Vagina (tissue), 2 donors: Measurements from ENCODE around the gene ASCL1. TPM values are rescaled to one million over a fixed set of nuclear protein-coding genes. Genes with fewer than 3 reads are reported as not detected.

Source experiments
- DNase-seq, 2 donors: peaks; one replicate each; pipeline ENCODE4 v3.0.0-alpha.2; 2017; ENCODE audit errors: extremely low spot score in 2 of 2
- H3K27ac ChIP-seq: fragments of 200-600 bp; sonication (generic); one replicate; pipeline ENCODE4 v1.5.1; 2019
- H3K27me3 ChIP-seq: fragments of 200-600 bp; sonication (generic); one replicate; pipeline ENCODE4 v1.5.1; 2019
- H3K36me3 ChIP-seq, 2 donors: fragments of 200-600 bp; sonication (generic); one replicate each; pipeline ENCODE4 v1.5.1; 2017 to 2019
- H3K4me1 ChIP-seq: fragments of 200-600 bp; sonication (generic); one replicate; pipeline ENCODE4 v1.5.1; 2019
- H3K4me3 ChIP-seq, 2 donors: fragments of 200-600 bp; sonication (generic); 1 replicate in 1 of 2; 2 replicates in 1 of 2; pipeline ENCODE4 v1.5.1; 2016 to 2019
- H3K9me3 ChIP-seq: fragments of 200-600 bp; sonication (generic); one replicate; pipeline ENCODE4 v1.5.1; 2019
- POLR2A ChIP-seq, 2 donors: fragments of 450-650 bp; IDR thresholded peaks; one replicate each; pipeline ENCODE4 v1.6.1; 2017; ENCODE audit warnings: antibody characterized with exemption in 2 of 2, mild to moderate bottlenecking in 2 of 2, moderate library complexity in 2 of 2
- POLR2AphosphoS5 ChIP-seq, 2 donors: sonication (generic); formaldehyde crosslinking; IDR thresholded peaks; one replicate each; pipeline ENCODE4 v1.9.0; 2017; ENCODE audit warnings: antibody characterized with exemption in 2 of 2, mild to moderate bottlenecking in 2 of 2, low read depth in 1 of 2; ENCODE audit not compliant: insufficient read depth in 1 of 2
- intact Hi-C: fragments of 100-400 bp; cut with DNase I; formaldehyde crosslinking; loops from one replicate; pipeline ENCODE4 v1.15.1; 2023
- total RNA-seq: library from RNA; depleted of rRNA; stranded (reverse); fragments of >200 nt; gene quantifications from one replicate; pipeline ENCODE4 v1.2.3, GENCODE V29; 2016
- TF ChIP-seq, protein P1 (sequence below), 3 experiments: fragments of 450-650 bp in 2 of 3; fragments of 200-600 bp in 1 of 3; sonication (generic) in 1 of 3; IDR thresholded peaks; one replicate each; pipeline ENCODE4 v1.5.1; 2017 to 2019; ENCODE audit warnings: antibody characterized with exemption in 3 of 3, mild to moderate bottlenecking in 2 of 3, moderate library complexity in 2 of 3

Gene ASCL1
- total RNA-seq, 1 donor from 2014 or later = not detected

DNA sequence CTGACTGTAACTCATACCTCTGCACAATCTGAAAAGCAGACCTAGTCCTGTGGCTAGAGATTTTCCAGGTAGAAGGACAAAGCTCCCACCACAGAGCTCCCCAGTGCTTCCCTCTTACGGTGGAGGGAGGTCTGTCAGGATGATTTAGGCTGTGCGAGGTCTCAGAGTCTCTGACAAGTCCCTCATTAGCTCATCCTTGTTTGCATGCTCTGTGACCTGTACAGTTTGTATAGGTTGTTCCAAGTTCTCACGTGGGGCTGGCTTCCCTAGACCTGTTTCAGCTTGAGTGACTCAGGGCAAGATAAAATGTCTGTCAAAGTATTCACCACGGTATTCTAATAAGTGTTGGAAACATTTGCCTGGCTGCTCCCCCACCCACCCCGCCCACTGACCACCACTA is 34.8 kb downstream of the ASCL1 start:
- no peak for DNase-seq
- Histone ChIP-seq H3K9me3 (no peaks in the 10 kb centered on the region), H3K27ac (no peak overlapping the region), H3K4me1 (no peaks in the 10 kb centered on the region), H3K4me3 (no peak overlapping the region), H3K27me3 (no peaks in the 10 kb centered on the region), H3K36me3 (no peaks in the 10 kb centered on the region)
- intact Hi-C loops = no loop called here
- TF ChIP-seq, protein P1, sequence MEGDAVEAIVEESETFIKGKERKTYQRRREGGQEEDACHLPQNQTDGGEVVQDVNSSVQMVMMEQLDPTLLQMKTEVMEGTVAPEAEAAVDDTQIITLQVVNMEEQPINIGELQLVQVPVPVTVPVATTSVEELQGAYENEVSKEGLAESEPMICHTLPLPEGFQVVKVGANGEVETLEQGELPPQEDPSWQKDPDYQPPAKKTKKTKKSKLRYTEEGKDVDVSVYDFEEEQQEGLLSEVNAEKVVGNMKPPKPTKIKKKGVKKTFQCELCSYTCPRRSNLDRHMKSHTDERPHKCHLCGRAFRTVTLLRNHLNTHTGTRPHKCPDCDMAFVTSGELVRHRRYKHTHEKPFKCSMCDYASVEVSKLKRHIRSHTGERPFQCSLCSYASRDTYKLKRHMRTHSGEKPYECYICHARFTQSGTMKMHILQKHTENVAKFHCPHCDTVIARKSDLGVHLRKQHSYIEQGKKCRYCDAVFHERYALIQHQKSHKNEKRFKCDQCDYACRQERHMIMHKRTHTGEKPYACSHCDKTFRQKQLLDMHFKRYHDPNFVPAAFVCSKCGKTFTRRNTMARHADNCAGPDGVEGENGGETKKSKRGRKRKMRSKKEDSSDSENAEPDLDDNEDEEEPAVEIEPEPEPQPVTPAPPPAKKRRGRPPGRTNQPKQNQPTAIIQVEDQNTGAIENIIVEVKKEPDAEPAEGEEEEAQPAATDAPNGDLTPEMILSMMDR (IDR thresholded peaks at IDR 0.05) = no peak
- TF ChIP-seq POLR2A (IDR thresholded peaks at IDR 0.05) (no peak), POLR2AphosphoS5 (IDR thresholded peaks at IDR 0.05; ENCODE audit: insufficient read depth in 1 of 2, low read depth in 1 of 2) (no peak)

DNA sequence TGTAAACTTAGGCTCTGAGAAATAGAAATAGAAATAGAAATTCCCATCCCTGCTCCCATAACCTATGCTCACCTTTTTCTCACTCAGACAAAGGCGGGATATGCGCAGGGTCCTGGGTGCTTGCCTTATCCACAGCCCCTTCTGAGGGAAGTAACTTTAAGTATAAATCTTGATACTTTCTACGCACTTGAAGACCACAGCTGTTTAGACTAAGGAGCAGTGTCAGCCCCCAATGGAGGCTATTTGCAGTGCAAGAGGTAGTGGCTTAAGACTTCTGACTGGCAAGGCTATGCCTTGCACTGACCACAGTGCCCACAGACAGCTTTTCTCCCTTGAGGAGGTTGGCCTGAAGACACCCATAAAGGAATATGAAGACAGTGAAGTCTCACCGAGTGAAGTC is 35.2 kb downstream of the ASCL1 start:
- Histone ChIP-seq H3K9me3 (no peaks in the 10 kb centered on the region), H3K4me1 (no peaks in the 10 kb centered on the region), H3K4me3 (no peak overlapping the region), H3K27me3 (no peaks in the 10 kb centered on the region), H3K36me3 (no peaks in the 10 kb centered on the region), H3K27ac (no peak overlapping the region)
- intact Hi-C loops = no loop called here
- TF ChIP-seq POLR2A (IDR thresholded peaks at IDR 0.05) (no peak), POLR2AphosphoS5 (IDR thresholded peaks at IDR 0.05; ENCODE audit: insufficient read depth in 1 of 2, low read depth in 1 of 2) (no peak)
- TF ChIP-seq, protein P1 (IDR thresholded peaks at IDR 0.05) = no peak
- no peak for DNase-seq

DNA sequence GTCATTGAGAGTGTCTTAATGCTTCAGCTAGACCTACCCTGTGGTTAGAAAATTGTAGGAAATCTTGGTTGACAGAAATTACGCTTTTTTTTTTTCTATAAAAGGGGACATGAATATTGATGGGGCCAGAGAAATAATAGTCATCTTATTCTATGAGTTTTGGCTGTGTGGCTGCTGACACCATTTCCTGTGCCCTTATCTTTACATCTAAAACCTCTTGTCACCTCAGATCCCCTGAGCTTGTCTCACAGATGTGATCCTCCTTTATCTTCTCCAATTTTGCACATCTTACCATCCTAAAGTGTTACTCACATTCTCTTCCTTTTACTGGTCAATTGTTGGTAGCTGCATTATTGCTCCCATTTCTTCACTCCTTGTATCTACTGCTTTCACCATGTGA is 36.1 kb downstream of the ASCL1 start:
- Histone ChIP-seq H3K27ac (no peak overlapping the region), H3K36me3 (no peaks in the 10 kb centered on the region), H3K27me3 (no peaks in the 10 kb centered on the region), H3K9me3 (no peaks in the 10 kb centered on the region), H3K4me3 (no peak overlapping the region), H3K4me1 (no peaks in the 10 kb centered on the region)
- intact Hi-C loops = no loop called here
- TF ChIP-seq, protein P1 (IDR thresholded peaks at IDR 0.05) = no peak
- TF ChIP-seq POLR2A (IDR thresholded peaks at IDR 0.05) (no peak), POLR2AphosphoS5 (IDR thresholded peaks at IDR 0.05; ENCODE audit: insufficient read depth in 1 of 2, low read depth in 1 of 2) (no peak)
- DNase-seq = no peak

DNA sequence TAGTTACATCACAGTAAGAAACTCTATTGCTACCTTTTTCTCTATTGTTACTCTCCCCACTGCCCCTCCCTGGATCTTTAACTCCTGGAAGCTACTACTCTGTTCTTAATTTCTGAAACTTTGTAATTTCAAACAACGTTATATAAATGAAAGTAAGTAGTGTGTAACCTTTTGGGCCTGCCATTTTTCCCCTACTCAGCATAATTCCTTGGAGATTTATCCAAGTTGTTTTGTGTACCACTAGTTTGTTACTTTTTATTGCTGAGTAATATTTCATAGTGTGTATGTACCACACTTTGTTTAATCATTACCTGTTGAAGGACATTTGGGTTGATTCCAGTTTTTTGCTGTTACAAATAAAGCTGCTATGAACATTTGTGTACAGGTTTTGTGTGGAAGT is 37.9 kb downstream of the ASCL1 start:
- TF ChIP-seq POLR2A (IDR thresholded peaks at IDR 0.05) (no peak), POLR2AphosphoS5 (IDR thresholded peaks at IDR 0.05; ENCODE audit: insufficient read depth in 1 of 2, low read depth in 1 of 2) (no peak)
- TF ChIP-seq, protein P1 (IDR thresholded peaks at IDR 0.05) = no peak
- intact Hi-C loops = no loop called here

More for the DNA sequence above, 37.9 kb downstream of the ASCL1 start:
- no peak for DNase-seq
- no peaks in the 10 kb centered on the region for H3K9me3 ChIP-seq
- no peaks in the 10 kb centered on the region for H3K4me1 ChIP-seq
- H3K27ac ChIP-seq = no peak overlapping the region
- no peak overlapping the region for H3K4me3 ChIP-seq
- H3K36me3 ChIP-seq = no peaks in the 10 kb centered on the region
- no peaks in the 10 kb centered on the region for H3K27me3 ChIP-seq

Other genes with a start within 250 kb of the ASCL1 start
- gene PAH, start 40.4 kb upstream of the ASCL1 start, total RNA-seq = not detected